HG02642 (cell line): Measurements from ENCODE around the gene EYA2.

ENCODE experiments used
- ATAC-seq: cut with Tn5 transposase; IDR thresholded peaks from one replicate; pipeline ENCODE4 v1.9.1; 2021; ENCODE audit warnings: mild to moderate bottlenecking; ENCODE audit not compliant: unreplicated experiment, poor library complexity

Gene EYA2

GRCh38 chr20:47054506-47054905 lies 159.9 kb downstream of the EYA2 start:
- ATAC-seq, result no peak

GRCh38 chr20:47054945-47055344 lies 160.3 kb downstream of the EYA2 start:
- ATAC-seq, result no peak

- ATAC-seq, result no peak
These were observed 161.2 kb downstream of the EYA2 start for GRCh38 chr20:47055699-47056369.

- no peak for ATAC-seq
These were observed 163.0 kb downstream of the EYA2 start for GRCh38 chr20:47057661-47058060.

- ATAC-seq, result no peak
These were observed 163.6 kb downstream of the EYA2 start for GRCh38 chr20:47058236-47058635.

GRCh38 chr20:47059536-47059935 lies 164.9 kb downstream of the EYA2 start:
- ATAC-seq, result no peak

- ATAC-seq, result no peak
These were observed 166.9 kb downstream of the EYA2 start for GRCh38 chr20:47061549-47061948.

- no peak for ATAC-seq
These were observed 167.7 kb downstream of the EYA2 start for GRCh38 chr20:47062226-47062890.

GRCh38 chr20:47063407-47063806 lies 168.8 kb downstream of the EYA2 start:
- ATAC-seq, result no peak

GRCh38 chr20:47063808-47064207 lies 169.2 kb downstream of the EYA2 start:
- ATAC-seq, result no peak

GRCh38 chr20:47066484-47067270 lies 172.0 kb downstream of the EYA2 start:
- no peak for ATAC-seq

GRCh38 chr20:47067776-47068175 lies 173.1 kb downstream of the EYA2 start:
- ATAC-seq, result no peak

- ATAC-seq, result no peak
These were observed 175.5 kb downstream of the EYA2 start for GRCh38 chr20:47070176-47070575.

GRCh38 chr20:47071646-47072185 lies 177.1 kb downstream of the EYA2 start:
- no peak for ATAC-seq

GRCh38 chr20:47073766-47074475 lies 179.3 kb downstream of the EYA2 start:
- no peak for ATAC-seq

GRCh38 chr20:47075263-47075662 lies 180.6 kb downstream of the EYA2 start:
- no peak for ATAC-seq

GRCh38 chr20:47079047-47079446 lies 184.4 kb downstream of the EYA2 start:
- no peak for ATAC-seq

GRCh38 chr20:47080365-47080764 lies 185.7 kb downstream of the EYA2 start:
- no peak for ATAC-seq

- ATAC-seq, result no peak
These were observed 191.7 kb downstream of the EYA2 start for GRCh38 chr20:47086316-47086715.

GRCh38 chr20:47088335-47088734 lies 193.7 kb downstream of the EYA2 start:
- ATAC-seq, result no peak
